A549 (cell line): ENCODE measurements around the gene ADARB1.

ENCODE experiments used
- EP300 ChIP-seq, 2 experiments: fragments of >200 bp; sonication (Bioruptor Twin); formaldehyde crosslinking; IDR thresholded peaks; 2 replicates in 1 of 2; 3 replicates in 1 of 2; pipeline ENCODE4 v1.6.1; 2016 to 2017
- JUN ChIP-seq, 2 experiments: fragments of >200 bp; sonication (Bioruptor Twin); formaldehyde crosslinking; IDR thresholded peaks; 2 replicates in 1 of 2; 3 replicates in 1 of 2; pipeline ENCODE4 v1.6.1; 2016 to 2017
- POLR2A ChIP-seq: IDR thresholded peaks from 2 replicates; pipeline ENCODE4 v1.6.1; 2012; ENCODE audit warnings: mild to moderate bottlenecking, low read length
- ZFP36 ChIP-seq: fragments of 450-650 bp; IDR thresholded peaks from 2 replicates; pipeline ENCODE4 v1.6.1; 2014; ENCODE audit warnings: borderline replicate concordance; ENCODE audit not compliant: partially characterized antibody
- TF ChIP-seq, protein P1 (sequence below): fragments of >200 bp; sonication (Bioruptor Twin); formaldehyde crosslinking; IDR thresholded peaks from 3 replicates; pipeline ENCODE4 v1.5.1; 2016
- TF ChIP-seq, protein P2 (sequence below): IDR thresholded peaks from 2 replicates; pipeline ENCODE4 v1.6.1; 2012

- TF ChIP-seq JUN (IDR thresholded peaks at IDR 0.05): no peak
- TF ChIP-seq, protein P1, sequence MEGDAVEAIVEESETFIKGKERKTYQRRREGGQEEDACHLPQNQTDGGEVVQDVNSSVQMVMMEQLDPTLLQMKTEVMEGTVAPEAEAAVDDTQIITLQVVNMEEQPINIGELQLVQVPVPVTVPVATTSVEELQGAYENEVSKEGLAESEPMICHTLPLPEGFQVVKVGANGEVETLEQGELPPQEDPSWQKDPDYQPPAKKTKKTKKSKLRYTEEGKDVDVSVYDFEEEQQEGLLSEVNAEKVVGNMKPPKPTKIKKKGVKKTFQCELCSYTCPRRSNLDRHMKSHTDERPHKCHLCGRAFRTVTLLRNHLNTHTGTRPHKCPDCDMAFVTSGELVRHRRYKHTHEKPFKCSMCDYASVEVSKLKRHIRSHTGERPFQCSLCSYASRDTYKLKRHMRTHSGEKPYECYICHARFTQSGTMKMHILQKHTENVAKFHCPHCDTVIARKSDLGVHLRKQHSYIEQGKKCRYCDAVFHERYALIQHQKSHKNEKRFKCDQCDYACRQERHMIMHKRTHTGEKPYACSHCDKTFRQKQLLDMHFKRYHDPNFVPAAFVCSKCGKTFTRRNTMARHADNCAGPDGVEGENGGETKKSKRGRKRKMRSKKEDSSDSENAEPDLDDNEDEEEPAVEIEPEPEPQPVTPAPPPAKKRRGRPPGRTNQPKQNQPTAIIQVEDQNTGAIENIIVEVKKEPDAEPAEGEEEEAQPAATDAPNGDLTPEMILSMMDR: no peak
- no peak for TF ChIP-seq POLR2A
- no peak for TF ChIP-seq EP300 (IDR thresholded peaks at IDR 0.05)
- TF ChIP-seq ZFP36: no peak
- TF ChIP-seq, protein P2, sequence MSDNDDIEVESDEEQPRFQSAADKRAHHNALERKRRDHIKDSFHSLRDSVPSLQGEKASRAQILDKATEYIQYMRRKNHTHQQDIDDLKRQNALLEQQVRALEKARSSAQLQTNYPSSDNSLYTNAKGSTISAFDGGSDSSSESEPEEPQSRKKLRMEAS: no peak
These were observed 21.4 kb upstream of the ADARB1 start for GRCh38 chr21:45052960-45053359.
